Activated T-helper 1 cell treated with anti-CD3 and anti-CD28 coated beads, Interleukin-2, amount 50 U/mL, for 16 hours (primary cell): ENCODE measurements around the gene TRAK2.
"Not testable (repeated sequence)": the region's sequence is repeated elsewhere in the genome, so short reads cannot be mapped to it uniquely, and the experiment has no call there.

Experiments used
- DNase-seq, 2 donors: peaks; one replicate each; pipeline ENCODE4 v3.0.0-alpha.2; 2020; ENCODE audit warnings: low read depth in 1 of 2, low spot score in 1 of 2

TRAK2 gene

GRCh38 chr2:201451292-201452057 is at the start of gene TRAK2, which contains the start of gene STRADB:
Gene TRAK2, minus strand, starts transcription at chr2:201451458. Its CDS starts 30,951 bp downstream, at chr2:201420507.
Gene STRADB, plus strand, starts transcription at chr2:201451740. Its CDS starts 3,101 bp downstream, at chr2:201454841.
- DNase-seq: peak; percentile 86 to 92

GRCh38 chr2:201500534-201500933 is 49.3 kb upstream of the TRAK2 start:
- DNase-seq: no peak

GRCh38 chr2:201496785-201497184 is 45.5 kb upstream of the TRAK2 start:
- no peak for DNase-seq

GRCh38 chr2:201490291-201490690 is 39.0 kb upstream of the TRAK2 start:
- no peak for DNase-seq

GRCh38 chr2:201484805-201485204 is 33.5 kb upstream of the TRAK2 start:
- DNase-seq: no peak

- not testable (repeated sequence) for DNase-seq
Measured at GRCh38 chr2:201483758-201484157, 32.5 kb upstream of the TRAK2 start.

GRCh38 chr2:201483342-201483741 is 32.1 kb upstream of the TRAK2 start:
- DNase-seq: no peak

- no peak for DNase-seq
Measured at GRCh38 chr2:201482543-201482942, 31.3 kb upstream of the TRAK2 start.

GRCh38 chr2:201472411-201472810 is 21.2 kb upstream of the TRAK2 start:
- no peak for DNase-seq

- no peak for DNase-seq
Measured at GRCh38 chr2:201471732-201472393, 20.6 kb upstream of the TRAK2 start.

GRCh38 chr2:201470821-201471731 is 19.8 kb upstream of the TRAK2 start:
- DNase-seq: no peak

GRCh38 chr2:201467666-201468065 is 16.4 kb upstream of the TRAK2 start:
- DNase-seq: no peak

- DNase-seq: no peak
Measured at GRCh38 chr2:201466050-201466675, 14.9 kb upstream of the TRAK2 start.

GRCh38 chr2:201465524-201465971 is 14.3 kb upstream of the TRAK2 start:
- no peak for DNase-seq

GRCh38 chr2:201464547-201464946 is 13.3 kb upstream of the TRAK2 start:
- DNase-seq: no peak

GRCh38 chr2:201460532-201460931 is 9.3 kb upstream of the TRAK2 start:
- DNase-seq: no peak

GRCh38 chr2:201458381-201458780 is 7.1 kb upstream of the TRAK2 start:
- DNase-seq: no peak

GRCh38 chr2:201452922-201453643 is 1.8 kb upstream of the TRAK2 start:
- DNase-seq: no peak

GRCh38 chr2:201452058-201452921 is 1.0 kb upstream of the TRAK2 start:
- no peak for DNase-seq
